ENCODE measurements around the gene UTF1. TPM values are rescaled to one million over a fixed set of nuclear protein-coding genes. Genes with fewer than 3 reads are reported as not detected.

UTF1 gene
- total and polyA plus RNA-seq, 4 donors, result not detected

DNA sequence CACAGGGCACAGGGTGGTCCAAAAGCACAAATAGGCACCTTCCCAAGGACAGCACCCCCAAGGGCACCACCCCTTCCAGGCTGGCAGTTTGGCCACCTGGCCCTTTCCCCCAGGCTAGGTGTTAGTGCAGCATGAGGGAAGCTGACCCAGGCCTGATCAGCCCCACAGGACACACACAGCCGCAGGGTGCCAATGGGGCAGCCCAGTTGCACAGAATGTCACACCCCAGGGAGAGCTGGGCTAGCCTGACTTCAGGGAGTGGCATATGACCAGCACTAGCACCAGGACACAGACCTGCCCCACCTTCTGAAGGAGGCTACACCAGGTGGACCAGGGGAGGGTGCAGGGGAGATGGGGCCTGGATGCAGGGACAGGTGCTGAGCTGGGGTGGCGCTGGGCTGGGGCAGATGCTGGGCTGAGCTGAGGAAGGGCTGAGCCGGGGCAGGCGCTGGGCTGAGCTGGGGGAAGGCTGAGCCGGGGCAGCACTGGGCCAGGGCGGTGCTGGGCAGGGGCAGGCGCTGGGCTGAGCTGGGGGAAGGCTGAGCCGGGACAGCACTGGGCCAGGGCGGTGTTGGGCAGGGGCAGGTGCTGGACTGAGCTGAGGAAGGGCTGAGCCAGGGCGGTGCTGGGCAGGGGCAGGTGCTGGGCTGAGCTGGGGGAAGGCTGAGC lies 50.5 kb downstream of the UTF1 start:
- Histone ChIP-seq H3K27ac (ENCODE audit: low read depth in 1 of 2, low read length in 2 of 2) (no peak overlapping the region), H3K4me1 (ENCODE audit: control insufficient read depth in 1 of 2, insufficient read depth in 2 of 2, low read length in 2 of 2) (no peaks in the 10 kb centered on the region), H3K27me3 (ENCODE audit: control insufficient read depth in 1 of 2, insufficient read depth in 2 of 2, low read length in 1 of 2) (no peaks in the 10 kb centered on the region), H3K9me3 (ENCODE audit: control insufficient read depth, low read length) (no peaks in the 10 kb centered on the region), H3K36me3 (ENCODE audit: control insufficient read depth in 1 of 2, insufficient read depth in 2 of 2, low read length in 1 of 2) (peaks cover 6 to 21% of the 10 kb centered on the region in 2 donors), H3K4me3 (ENCODE audit: low read length in 2 of 2) (no peak overlapping the region)
- DNase-seq (no peak), ATAC-seq (ENCODE audit: low FRiP score) (no peak)
- intact Hi-C loops (cut with DNase I), result no loop called here
- WGBS, 2 donors, result 88 to 95% methylated on average over 10 of the region's 10 CpGs

DNA sequence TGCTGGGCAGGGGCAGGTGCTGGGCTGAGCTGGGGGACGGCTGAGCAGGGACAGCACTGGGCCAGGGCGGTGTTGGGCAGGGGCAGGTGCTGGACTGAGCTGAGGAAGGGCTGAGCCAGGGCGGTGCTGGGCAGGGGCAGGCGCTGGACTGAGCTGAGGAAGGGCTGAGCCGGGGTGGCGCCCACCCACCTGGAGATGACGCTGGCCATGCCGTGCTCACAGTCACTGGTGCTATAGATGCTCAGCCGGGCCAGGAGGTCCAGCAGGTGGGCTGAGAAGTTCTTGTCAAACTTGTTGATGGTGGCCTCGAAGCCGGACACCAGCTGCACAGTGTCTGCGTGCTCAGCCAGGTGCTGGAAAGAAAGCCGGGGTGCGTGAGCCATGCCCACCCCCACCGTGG lies 51.1 kb downstream of the UTF1 start:
- Histone ChIP-seq H3K27ac (ENCODE audit: low read depth in 1 of 2, low read length in 2 of 2) (no peak overlapping the region), H3K9me3 (ENCODE audit: control insufficient read depth, low read length) (no peaks in the 10 kb centered on the region), H3K36me3 (ENCODE audit: control insufficient read depth in 1 of 2, insufficient read depth in 2 of 2, low read length in 1 of 2) (peaks cover 6 to 21% of the 10 kb centered on the region in 2 donors), H3K4me3 (ENCODE audit: low read length in 2 of 2) (no peak overlapping the region), H3K27me3 (ENCODE audit: control insufficient read depth in 1 of 2, insufficient read depth in 2 of 2, low read length in 1 of 2) (no peaks in the 10 kb centered on the region), H3K4me1 (ENCODE audit: control insufficient read depth in 1 of 2, insufficient read depth in 2 of 2, low read length in 2 of 2) (no peaks in the 10 kb centered on the region)
- WGBS, 2 donors, result 93 to 95% methylated on average over 11 to 15 of the region's 15 CpGs
- intact Hi-C loops (cut with DNase I), result no loop called here
- DNase-seq, result no peak
- ATAC-seq (ENCODE audit: low FRiP score), result no peak

Small RNA genes within 50 kb of the gene (microRNA-seq; reads per million reads assigned to microRNA genes)
- 5.4 to 6.0 reads per million in 2 donors for gene MIR202

Other genes starting within 250 kb of the UTF1 start
- gene ADGRA1, start 142.3 kb upstream of the UTF1 start, total RNA-seq, result not detected
- gene ADGRA1, start 142.3 kb upstream of the UTF1 start, polyA plus RNA-seq, result under 1 TPM in 1 of 2 donors, not detected in 1; 0.20 TPM
- under 1 TPM; 0.13 to 0.36 TPM for gene KNDC1, start 70.0 kb upstream of the UTF1 start, total RNA-seq
- under 1 TPM; 0.05 to 0.25 TPM for gene KNDC1, start 70.0 kb upstream of the UTF1 start, polyA plus RNA-seq
- gene VENTX, start 7.6 kb downstream of the UTF1 start, total RNA-seq, result 1 to 10 TPM; 4.0 to 7.4 TPM
- 1 to 10 TPM; 1.0 to 1.3 TPM for gene VENTX, start 7.6 kb downstream of the UTF1 start, polyA plus RNA-seq
- 10 to 100 TPM; 11.2 to 17.0 TPM for gene ADAM8, start 46.7 kb downstream of the UTF1 start, total RNA-seq
- gene ADAM8, start 46.7 kb downstream of the UTF1 start, polyA plus RNA-seq, result 1 to 10 TPM; 1.0 to 1.3 TPM
- 10 to 100 TPM; 40.0 to 49.1 TPM for gene TUBGCP2, start 78.7 kb downstream of the UTF1 start, total RNA-seq
- 100 to 1,000 TPM in 1 of 2 donors, 10 to 100 TPM in 1; 11.3 to 194 TPM for gene TUBGCP2, start 78.7 kb downstream of the UTF1 start, polyA plus RNA-seq
- gene ZNF511, start 78.7 kb downstream of the UTF1 start, total RNA-seq, result 10 to 100 TPM; 18.2 to 28.5 TPM
- gene ZNF511, start 78.7 kb downstream of the UTF1 start, polyA plus RNA-seq, result 10 to 100 TPM; 35.6 to 39.6 TPM
- gene CALY, start 106.7 kb downstream of the UTF1 start, total RNA-seq, result not detected
- not detected for gene CALY, start 106.7 kb downstream of the UTF1 start, polyA plus RNA-seq
- not detected for gene PRAP1, start 117.2 kb downstream of the UTF1 start, total RNA-seq
- gene PRAP1, start 117.2 kb downstream of the UTF1 start, polyA plus RNA-seq, result 10 to 100 TPM in 1 of 2 donors, under 1 TPM in 1; 0.49 to 51.6 TPM
- gene FUOM, start 127.8 kb downstream of the UTF1 start, total RNA-seq, result 10 to 100 TPM; 15.2 to 23.6 TPM
- gene FUOM, start 127.8 kb downstream of the UTF1 start, polyA plus RNA-seq, result 10 to 100 TPM; 26.3 to 54.8 TPM
- gene ECHS1, start 143.1 kb downstream of the UTF1 start, total RNA-seq, result 10 to 100 TPM; 34.3 to 48.9 TPM
- 10 to 100 TPM; 56.1 to 93.7 TPM for gene ECHS1, start 143.1 kb downstream of the UTF1 start, polyA plus RNA-seq
- 1 to 10 TPM; 3.7 to 8.7 TPM for gene PAOX, start 149.0 kb downstream of the UTF1 start, total RNA-seq
- gene PAOX, start 149.0 kb downstream of the UTF1 start, polyA plus RNA-seq, result 10 to 100 TPM in 1 of 2 donors, 1 to 10 TPM in 1; 2.1 to 11.3 TPM
- gene MTG1, start 163.9 kb downstream of the UTF1 start, total RNA-seq, result 10 to 100 TPM; 25.9 to 39.3 TPM
- gene MTG1, start 163.9 kb downstream of the UTF1 start, polyA plus RNA-seq, result 10 to 100 TPM; 13.1 to 36.1 TPM
- not detected for gene SPRN, start 194.4 kb downstream of the UTF1 start, total RNA-seq
- under 1 TPM in 1 of 2 donors, not detected in 1; 0.28 TPM for gene SPRN, start 194.4 kb downstream of the UTF1 start, polyA plus RNA-seq
- 1 to 10 TPM; 5.4 to 7.3 TPM for gene SCART1, start 223.7 kb downstream of the UTF1 start, total RNA-seq
- 1 to 10 TPM in 1 of 2 donors, not detected in 1; 2.4 TPM for gene SCART1, start 223.7 kb downstream of the UTF1 start, polyA plus RNA-seq